ENCODE results near the gene RAD51B. TPM values are rescaled to one million over a fixed set of nuclear protein-coding genes. Genes with fewer than 3 reads are reported as not detected.

The RAD51B gene
- total RNA-seq (18.0 and 27.3 TPM in 2 replicates), polyA plus RNA-seq (10.1 and 17.2 TPM in 2 replicates)

DNA sequence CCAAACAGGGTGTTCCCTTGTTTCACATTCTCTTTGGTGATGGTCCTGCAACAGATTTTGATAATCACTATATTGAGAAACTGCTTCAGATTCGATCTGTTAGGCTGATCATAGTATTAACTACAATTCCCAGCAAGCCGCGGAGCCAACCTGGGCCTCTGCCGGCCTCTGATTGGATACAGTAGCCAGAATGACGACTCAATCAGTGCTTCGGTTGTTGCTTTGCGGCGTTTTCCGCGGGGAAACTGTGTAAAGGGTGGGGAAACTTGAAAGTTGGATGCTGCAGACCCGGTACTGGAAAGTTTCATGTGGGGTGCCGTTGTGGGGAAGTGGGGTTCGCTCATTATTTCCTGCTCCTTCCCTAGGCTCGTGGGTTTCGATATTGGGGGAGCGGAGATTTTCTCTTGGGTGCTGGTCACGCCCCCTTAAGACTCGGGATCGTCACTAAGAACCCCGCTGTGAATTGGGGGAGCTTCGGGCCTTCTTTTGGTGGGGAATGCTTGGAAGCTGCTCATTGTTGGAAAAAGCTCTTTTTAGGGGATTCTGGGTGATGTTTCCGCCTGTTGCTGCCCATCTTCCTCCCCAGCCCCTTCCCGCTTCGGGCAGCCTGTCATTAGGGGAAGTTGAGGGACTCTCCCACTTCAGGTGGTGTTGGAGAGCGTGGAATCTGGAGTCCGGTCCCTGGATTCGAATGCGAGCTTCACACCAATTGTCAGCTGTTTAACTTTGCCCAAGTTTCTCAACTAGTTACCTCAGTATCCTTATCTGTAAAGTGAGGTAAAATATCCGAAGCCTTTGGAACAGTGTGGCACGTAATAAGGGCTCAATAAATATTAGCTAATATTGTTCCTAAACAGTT lies at the start of gene RAD51B:
TSS of gene RAD51B (plus strand) at position 217 of the 859 bp plus-strand sequence.
- DNase-seq (ENCODE audit: low spot score), result peak; percentile 90
- Histone ChIP-seq H3K9me2 (replicated peaks; ENCODE audit: insufficient read depth) (no peaks in the 10 kb centered on the region), H3K27ac (peak within 1 kb of the TSS; percentile 87), H3K27me3 (no peaks in the 10 kb centered on the region), H3K4me1 (ENCODE audit: insufficient read depth) (peaks cover 12% of the 10 kb centered on the region), H3K4me3 (peak within 1 kb of the TSS; percentile 69), H3K4me2 (peak within 1 kb of the TSS; percentile 79), H4K20me1 (ENCODE audit: insufficient read depth, poor library complexity, severe bottlenecking) (no peaks in the 10 kb centered on the region), H3K79me2 (peaks cover 11% of the 10 kb centered on the region), H2AFZ (peak within 1 kb of the TSS; percentile 93), H3K36me3 (replicated peaks; ENCODE audit: insufficient read depth, low read depth) (no peaks in the 10 kb centered on the region), H3K9me3 (ENCODE audit: low read depth) (no peaks in the 10 kb centered on the region)
- TF ChIP-seq EZH2phosphoT487 (IDR thresholded peaks at IDR 0.05; ENCODE audit: low read depth, severe bottlenecking, unreplicated experiment), result no peak
- TF ChIP-seq EZH2 (IDR thresholded peaks at IDR 0.05; ENCODE audit: borderline replicate concordance), result no peak
- TF ChIP-seq, protein P1, sequence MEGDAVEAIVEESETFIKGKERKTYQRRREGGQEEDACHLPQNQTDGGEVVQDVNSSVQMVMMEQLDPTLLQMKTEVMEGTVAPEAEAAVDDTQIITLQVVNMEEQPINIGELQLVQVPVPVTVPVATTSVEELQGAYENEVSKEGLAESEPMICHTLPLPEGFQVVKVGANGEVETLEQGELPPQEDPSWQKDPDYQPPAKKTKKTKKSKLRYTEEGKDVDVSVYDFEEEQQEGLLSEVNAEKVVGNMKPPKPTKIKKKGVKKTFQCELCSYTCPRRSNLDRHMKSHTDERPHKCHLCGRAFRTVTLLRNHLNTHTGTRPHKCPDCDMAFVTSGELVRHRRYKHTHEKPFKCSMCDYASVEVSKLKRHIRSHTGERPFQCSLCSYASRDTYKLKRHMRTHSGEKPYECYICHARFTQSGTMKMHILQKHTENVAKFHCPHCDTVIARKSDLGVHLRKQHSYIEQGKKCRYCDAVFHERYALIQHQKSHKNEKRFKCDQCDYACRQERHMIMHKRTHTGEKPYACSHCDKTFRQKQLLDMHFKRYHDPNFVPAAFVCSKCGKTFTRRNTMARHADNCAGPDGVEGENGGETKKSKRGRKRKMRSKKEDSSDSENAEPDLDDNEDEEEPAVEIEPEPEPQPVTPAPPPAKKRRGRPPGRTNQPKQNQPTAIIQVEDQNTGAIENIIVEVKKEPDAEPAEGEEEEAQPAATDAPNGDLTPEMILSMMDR (IDR thresholded peaks at IDR 0.05; ENCODE audit: poor library complexity), result no peak
- WGBS (ENCODE audit: low lambda C conversion rate, missing lambda C conversion rate), result 2% methylated on average over 30 of the region's 30 CpGs

DNA sequence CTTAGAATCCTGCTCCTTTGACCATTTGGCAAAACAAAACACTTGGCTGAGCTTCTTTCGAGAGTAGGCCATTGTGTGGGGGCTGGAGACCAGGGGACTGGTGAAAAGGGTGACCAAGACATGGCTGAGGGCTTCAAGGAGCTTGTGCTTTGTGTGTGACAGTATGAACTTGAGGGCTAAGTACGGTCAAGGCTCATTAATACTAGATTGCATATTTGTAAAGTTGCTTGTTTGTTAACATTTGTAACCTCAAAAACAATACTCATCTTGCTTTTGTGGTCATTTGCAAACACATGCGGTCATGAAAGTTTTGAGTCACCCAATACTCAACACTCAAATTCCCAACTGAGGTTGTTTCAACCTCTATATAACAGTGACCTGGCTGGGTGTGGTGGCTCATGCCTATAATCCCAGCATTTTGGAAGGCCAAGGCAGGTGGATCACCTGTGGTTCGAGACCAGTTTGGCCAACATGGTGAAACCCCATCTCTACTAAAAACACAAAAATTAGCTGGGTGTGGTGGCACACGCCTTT lies 45.7 kb upstream of the RAD51B start:
- no peaks in the 10 kb centered on the region for H3K4me1 ChIP-seq (ENCODE audit: insufficient read depth)
- no peaks in the 10 kb centered on the region for H3K27me3 ChIP-seq
- DNase-seq (ENCODE audit: low spot score), result no peak
- no peaks in the 10 kb centered on the region for H3K36me3 ChIP-seq (replicated peaks; ENCODE audit: insufficient read depth, low read depth)
- H4K20me1 ChIP-seq (ENCODE audit: insufficient read depth, poor library complexity, severe bottlenecking), result no peaks in the 10 kb centered on the region
- no peak overlapping the region for H3K4me3 ChIP-seq
- H2AFZ ChIP-seq, result no peak overlapping the region
- H3K4me2 ChIP-seq, result no peak overlapping the region
- WGBS (ENCODE audit: low lambda C conversion rate, missing lambda C conversion rate), result 94% methylated on average over 5 of the region's 5 CpGs
- H3K79me2 ChIP-seq, result no peaks in the 10 kb centered on the region
- TF ChIP-seq EZH2phosphoT487 (IDR thresholded peaks at IDR 0.05; ENCODE audit: low read depth, severe bottlenecking, unreplicated experiment), result no peak
- TF ChIP-seq, protein P1 (IDR thresholded peaks at IDR 0.05; ENCODE audit: poor library complexity), result no peak
- H3K9me2 ChIP-seq (replicated peaks; ENCODE audit: insufficient read depth), result no peaks in the 10 kb centered on the region
- no peak overlapping the region for H3K27ac ChIP-seq
- no peaks in the 10 kb centered on the region for H3K9me3 ChIP-seq (ENCODE audit: low read depth)

DNA sequence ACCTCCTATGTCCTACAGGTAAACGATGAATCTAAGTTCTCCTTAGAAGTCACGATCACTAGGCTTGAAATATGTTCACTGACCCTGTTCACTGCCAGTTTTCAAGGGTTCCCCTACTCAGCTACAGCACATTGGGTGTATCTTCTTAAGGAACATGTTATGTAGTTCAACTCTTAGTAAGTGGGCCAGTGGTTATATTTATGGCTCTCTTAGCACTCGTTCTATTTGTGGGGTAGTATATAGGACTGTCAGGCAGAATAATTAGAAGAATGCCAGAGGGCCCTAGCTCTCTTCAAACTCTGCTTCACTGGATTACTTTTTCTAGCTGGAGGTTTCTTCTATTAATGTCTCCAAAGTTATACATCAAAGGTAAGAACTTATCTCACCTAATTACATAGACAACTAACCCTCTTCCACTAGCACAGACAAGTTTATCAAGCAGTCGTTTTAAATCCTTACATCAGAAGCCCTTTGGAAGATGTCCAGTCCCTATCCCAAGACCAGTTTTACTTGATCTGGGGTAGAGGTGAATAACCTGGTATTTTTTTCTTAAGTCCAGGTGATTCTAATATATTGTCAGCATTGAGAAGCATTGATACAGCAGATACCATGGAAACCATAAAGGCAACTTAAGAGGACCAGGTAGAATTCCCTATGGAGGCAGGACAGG lies 42.8 kb upstream of the RAD51B start:
- Histone ChIP-seq H4K20me1 (ENCODE audit: insufficient read depth, poor library complexity, severe bottlenecking) (no peaks in the 10 kb centered on the region), H3K4me2 (no peak overlapping the region), H3K27ac (no peak overlapping the region), H3K4me3 (no peak overlapping the region), H3K36me3 (replicated peaks; ENCODE audit: insufficient read depth, low read depth) (no peaks in the 10 kb centered on the region), H3K27me3 (no peaks in the 10 kb centered on the region), H3K9me3 (ENCODE audit: low read depth) (no peaks in the 10 kb centered on the region), H2AFZ (no peak overlapping the region), H3K9me2 (replicated peaks; ENCODE audit: insufficient read depth) (no peaks in the 10 kb centered on the region), H3K79me2 (no peaks in the 10 kb centered on the region), H3K4me1 (ENCODE audit: insufficient read depth) (no peaks in the 10 kb centered on the region)
- 72% methylated on average over 4 of the region's 4 CpGs for WGBS (ENCODE audit: low lambda C conversion rate, missing lambda C conversion rate)
- DNase-seq (ENCODE audit: low spot score), result no peak
- no peak for TF ChIP-seq EZH2 (IDR thresholded peaks at IDR 0.05; ENCODE audit: borderline replicate concordance)
- TF ChIP-seq EZH2phosphoT487 (IDR thresholded peaks at IDR 0.05; ENCODE audit: low read depth, severe bottlenecking, unreplicated experiment), result no peak
- TF ChIP-seq, protein P1 (IDR thresholded peaks at IDR 0.05; ENCODE audit: poor library complexity), result no peak

Measured in hepatocyte (in vitro differentiated cells).